HG03175 (cell line): Measurements from ENCODE around the gene FEM1B.
A peak's percentile ranks its signal among the peaks of the same experiment; 100 is the strongest.
"Not testable (repeated sequence)": the region's sequence is repeated elsewhere in the genome, so short reads cannot be mapped to it uniquely, and the experiment has no call there.

Experiments used
- ATAC-seq: cut with Tn5 transposase; IDR thresholded peaks from one replicate; pipeline ENCODE4 v1.9.1; 2021; ENCODE audit warnings: mild to moderate bottlenecking, moderate library complexity; ENCODE audit not compliant: unreplicated experiment

Gene FEM1B

GRCh38 chr15:68277603-68278344, at the start of gene FEM1B:
TSS of gene FEM1B (plus strand) at chr15:68277745. CDS start at chr15:68278418, 673 bp downstream.
- ATAC-seq: peak; percentile 82

- ATAC-seq: no peak
These were observed 49.2 kb upstream of the FEM1B start for GRCh38 chr15:68228143-68228970.

DNA sequence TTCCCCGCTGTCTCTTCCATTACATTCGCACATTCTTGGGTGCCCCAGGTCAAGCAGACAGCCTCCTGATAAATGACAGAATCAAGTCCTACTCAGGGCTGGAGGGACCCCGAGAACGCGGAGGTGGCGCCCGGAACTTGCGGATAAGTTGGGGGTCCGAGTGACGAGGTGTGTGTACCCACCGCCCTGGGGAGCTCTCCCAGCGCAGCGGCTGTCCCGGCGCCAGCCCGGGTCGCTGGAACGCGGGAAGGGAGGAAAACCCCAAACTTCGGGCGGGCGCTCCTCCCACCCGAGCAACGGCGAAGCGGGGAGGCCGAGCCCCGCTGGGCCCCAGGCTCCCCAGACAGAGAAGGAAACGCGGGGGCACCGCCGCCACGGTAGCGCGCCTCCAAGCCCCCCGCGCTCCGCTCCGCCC, 48.6 kb upstream of the FEM1B start:
- ATAC-seq: peak; percentile 1

DNA sequence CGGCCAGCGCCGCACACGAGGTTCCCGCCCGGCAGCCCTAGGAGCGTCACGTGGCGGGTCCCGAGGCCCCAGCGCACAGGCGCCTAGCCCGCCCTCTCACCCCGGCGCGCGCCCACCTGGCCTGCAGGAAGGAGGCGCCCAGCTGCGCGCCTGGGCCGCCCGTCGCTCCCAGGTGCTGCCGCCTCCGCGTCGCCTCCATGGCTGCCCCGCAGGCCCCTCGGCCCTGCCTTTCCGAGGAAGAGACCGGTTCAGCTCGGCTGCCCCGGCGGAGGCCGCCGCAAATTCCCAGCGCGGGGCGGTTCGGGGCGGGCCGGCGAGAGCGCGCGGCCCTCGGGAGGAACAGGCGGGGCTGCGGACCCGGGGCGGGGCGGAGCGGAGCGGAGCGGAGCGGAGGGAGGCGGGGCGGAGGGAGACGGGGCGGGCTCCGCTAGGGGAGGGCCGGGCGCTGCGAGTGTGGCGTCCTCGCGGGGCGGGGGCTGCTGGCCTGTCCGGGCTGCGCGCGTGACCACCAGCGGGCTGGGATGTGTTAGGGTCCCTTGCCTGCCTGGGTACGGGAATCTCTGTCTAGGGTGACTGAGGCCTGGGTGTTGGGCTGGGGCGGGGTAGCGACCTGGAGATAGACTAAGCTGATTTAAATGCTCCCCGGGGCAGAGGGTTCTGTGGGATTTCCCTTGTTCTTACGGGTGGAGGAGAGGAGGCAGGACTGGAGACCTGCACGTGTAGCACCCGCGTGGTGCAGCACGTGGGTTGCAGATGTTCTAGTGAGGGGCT, 48.0 kb upstream of the FEM1B start, which contains the start of gene CLN6:
TSS of gene CLN6 (minus strand) at position 343 of the 771 bp plus-strand sequence. CDS start at position 199, 144 bp downstream.
- ATAC-seq: peak; percentile 74

DNA sequence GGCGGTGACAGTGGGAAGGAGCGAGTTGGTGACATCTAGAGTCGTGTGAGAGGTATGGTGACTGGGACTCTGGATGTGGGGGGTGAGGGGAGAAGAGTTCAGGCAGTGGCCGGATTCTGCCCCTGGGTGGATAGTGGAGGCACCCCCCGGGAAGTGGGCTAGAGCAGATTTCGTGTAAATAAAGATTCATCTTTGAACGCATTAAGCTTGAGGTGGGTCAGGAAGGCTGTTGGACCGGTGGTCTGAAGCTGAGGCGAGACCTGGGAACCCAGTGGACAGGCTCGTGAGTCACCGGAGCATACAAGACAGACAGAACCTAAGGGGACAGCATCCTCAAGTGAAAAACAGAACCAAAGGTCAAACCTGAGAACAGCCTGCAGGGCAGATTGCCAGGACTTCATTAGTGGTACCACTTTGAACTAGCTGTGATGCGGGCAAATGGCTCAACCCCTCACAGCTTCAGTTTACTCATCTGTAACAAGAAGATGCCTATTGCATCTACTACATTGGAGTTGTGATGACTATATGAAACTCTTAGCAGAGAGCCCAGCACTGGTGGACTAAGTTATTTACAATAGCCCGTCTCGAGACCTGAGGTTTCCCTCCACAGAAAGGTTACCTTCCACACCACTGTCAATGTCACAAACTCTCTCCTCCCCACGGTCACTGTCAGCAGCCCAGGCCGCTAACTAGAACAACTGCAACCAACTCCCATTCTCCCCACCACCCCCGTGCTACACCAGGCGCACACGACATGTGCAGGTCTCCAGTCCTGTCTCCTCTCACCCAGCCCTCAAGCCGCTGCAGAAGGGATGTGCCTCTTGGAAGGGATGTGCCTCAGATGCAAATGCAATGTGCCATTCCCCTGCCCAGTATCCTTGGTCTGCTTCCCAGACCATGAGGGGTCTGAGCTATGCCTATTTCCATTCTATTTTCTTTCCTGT, 47.1 kb upstream of the FEM1B start:
- ATAC-seq: no peak

GRCh38 chr15:68231102-68231818, 46.3 kb upstream of the FEM1B start:
- ATAC-seq: no peak

GRCh38 chr15:68232449-68232848, 45.1 kb upstream of the FEM1B start:
- no peak for ATAC-seq

DNA sequence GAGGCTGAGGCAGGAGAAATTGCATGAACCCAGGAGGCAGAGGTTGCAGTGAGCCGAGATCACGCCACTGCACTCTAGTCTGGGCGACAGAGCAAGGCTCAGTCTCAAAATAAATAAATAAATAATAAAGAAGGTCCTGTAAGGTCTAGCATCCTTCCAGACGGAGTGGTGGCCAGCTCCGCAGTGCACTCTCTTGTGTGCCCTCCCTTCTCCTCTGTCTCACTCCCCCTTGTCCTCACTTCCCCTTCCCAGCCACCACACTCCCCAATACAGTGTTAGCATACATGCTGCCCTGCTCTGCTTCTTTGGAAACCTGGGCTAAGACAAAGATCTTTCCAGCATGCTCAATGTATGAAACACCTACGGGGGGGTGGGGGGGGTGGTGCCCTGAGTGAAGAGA, 44.6 kb upstream of the FEM1B start:
- ATAC-seq: no peak

DNA sequence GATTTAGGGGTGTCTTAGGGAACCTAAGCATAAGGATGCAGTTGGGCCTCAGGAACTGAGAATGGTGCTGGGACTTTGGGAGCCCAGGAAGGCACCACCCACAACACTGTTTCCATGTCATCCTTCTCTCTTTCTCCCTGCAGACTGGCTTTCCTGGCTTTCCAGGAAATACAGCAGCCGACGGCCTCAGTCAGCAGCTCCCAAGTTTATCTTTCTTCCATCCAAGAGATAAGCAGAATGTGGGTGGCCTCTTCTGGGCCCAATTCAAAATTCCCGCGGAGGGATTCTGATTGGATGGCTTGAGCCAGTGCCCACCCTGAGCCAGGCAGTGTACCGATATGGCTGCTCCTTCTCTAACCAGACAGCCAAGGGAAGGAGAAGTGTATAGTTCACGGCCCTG, 43.5 kb upstream of the FEM1B start:
- ATAC-seq: no peak

DNA sequence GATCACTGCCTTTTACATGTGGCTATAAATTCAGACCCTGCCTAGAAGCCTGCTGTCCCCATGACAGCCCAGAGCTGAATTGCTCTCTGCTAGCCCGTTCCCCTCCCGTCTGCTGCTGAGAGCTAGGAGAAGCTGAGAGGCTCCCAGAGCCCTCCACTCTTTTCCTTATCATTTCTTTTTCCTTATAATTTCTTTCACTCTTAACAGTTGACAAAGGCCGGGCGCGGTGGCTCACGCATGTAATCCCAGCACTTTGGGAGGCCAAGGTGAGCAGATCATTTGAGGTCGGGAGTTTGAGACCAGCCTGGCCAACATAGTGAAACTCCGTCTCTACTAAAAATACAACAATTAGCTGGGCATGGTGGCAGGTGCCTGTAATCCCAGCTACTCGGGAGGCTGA, 43.0 kb upstream of the FEM1B start:
- ATAC-seq: not testable (repeated sequence)

GRCh38 chr15:68235022-68235421, 42.5 kb upstream of the FEM1B start:
- ATAC-seq: no peak

- ATAC-seq: no peak
These were observed 38.5 kb upstream of the FEM1B start for GRCh38 chr15:68239025-68239424.

GRCh38 chr15:68241088-68241935, 36.2 kb upstream of the FEM1B start:
- no peak for ATAC-seq

GRCh38 chr15:68244235-68244634, 33.3 kb upstream of the FEM1B start:
- ATAC-seq: no peak

DNA sequence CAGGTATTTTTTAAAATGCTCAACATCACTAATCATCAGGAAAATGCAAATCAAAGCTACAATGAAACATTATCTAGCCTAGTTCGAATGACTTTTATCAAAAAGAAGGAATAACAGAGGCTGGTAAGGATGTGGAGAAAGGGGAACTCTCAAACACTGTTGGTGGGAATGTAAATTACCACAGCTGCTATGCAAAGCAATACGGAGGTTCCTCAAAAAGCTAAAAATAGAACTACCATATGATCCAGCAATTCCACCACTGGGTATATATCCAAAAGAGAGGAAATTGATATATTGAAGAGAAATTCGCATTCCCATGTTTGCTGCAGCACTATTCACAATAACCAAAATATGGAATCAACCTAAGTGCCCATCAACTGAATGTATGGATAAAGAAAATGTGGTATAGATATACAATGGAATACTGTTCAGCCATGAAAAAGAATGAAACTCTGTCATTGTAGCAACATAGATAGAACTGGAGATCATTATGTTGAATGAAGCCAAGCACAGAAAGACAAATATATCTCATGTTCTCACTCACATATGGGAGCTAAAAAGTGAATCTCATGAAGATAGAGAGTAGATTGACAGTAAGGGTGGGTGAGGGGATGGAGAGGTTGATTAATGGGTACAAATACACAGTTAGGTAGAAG, 28.4 kb upstream of the FEM1B start:
- ATAC-seq: no peak

GRCh38 chr15:68252925-68253534, 24.5 kb upstream of the FEM1B start:
- ATAC-seq: no peak

GRCh38 chr15:68256675-68257450, 20.7 kb upstream of the FEM1B start:
- no peak for ATAC-seq
